ENCODE measurements around the gene SLC38A9.

Gene SLC38A9

DNA sequence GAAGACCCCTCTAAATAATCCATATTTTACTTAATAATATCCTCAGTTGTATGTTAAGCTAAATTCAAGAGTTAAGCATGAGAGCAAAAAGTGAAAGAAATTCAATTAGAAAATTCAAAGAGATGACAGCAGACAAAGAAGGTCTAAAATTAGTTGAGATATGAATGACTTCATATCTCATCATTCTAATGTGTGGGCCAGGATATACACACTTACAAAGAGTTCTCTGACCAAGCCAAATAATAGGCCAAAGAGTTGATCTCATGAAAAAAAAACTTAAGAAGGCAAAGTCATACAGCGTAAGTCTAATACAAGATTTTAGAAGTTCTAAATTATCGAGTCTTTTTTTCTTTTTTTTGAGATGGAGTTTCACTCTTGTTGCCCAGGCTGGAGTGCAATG lies 89.7 kb downstream of the SLC38A9 start:
- H3K4me1 ChIP-seq: no peaks in the 10 kb centered on the region
- H3K79me2 ChIP-seq: no peaks in the 10 kb centered on the region
- H3K9ac ChIP-seq: no peak overlapping the region
- no peak overlapping the region for H3K4me2 ChIP-seq (ENCODE audit: low read length)
- no peaks in the 10 kb centered on the region for H3K27me3 ChIP-seq (ENCODE audit: control insufficient read depth, insufficient read depth, low read length)
- H3K4me3 ChIP-seq (ENCODE audit: low read depth, low read length): no peak overlapping the region
- TF ChIP-seq, protein P1, sequence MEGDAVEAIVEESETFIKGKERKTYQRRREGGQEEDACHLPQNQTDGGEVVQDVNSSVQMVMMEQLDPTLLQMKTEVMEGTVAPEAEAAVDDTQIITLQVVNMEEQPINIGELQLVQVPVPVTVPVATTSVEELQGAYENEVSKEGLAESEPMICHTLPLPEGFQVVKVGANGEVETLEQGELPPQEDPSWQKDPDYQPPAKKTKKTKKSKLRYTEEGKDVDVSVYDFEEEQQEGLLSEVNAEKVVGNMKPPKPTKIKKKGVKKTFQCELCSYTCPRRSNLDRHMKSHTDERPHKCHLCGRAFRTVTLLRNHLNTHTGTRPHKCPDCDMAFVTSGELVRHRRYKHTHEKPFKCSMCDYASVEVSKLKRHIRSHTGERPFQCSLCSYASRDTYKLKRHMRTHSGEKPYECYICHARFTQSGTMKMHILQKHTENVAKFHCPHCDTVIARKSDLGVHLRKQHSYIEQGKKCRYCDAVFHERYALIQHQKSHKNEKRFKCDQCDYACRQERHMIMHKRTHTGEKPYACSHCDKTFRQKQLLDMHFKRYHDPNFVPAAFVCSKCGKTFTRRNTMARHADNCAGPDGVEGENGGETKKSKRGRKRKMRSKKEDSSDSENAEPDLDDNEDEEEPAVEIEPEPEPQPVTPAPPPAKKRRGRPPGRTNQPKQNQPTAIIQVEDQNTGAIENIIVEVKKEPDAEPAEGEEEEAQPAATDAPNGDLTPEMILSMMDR (IDR thresholded peaks at IDR 0.05): no peak
- H3K36me3 ChIP-seq (ENCODE audit: control insufficient read depth, insufficient read depth, low read length): no peaks in the 10 kb centered on the region
- H3K27ac ChIP-seq: no peak overlapping the region
- H3K9me3 ChIP-seq (ENCODE audit: control insufficient read depth, low read length): no peaks in the 10 kb centered on the region
- no peak overlapping the region for H2AFZ ChIP-seq

DNA sequence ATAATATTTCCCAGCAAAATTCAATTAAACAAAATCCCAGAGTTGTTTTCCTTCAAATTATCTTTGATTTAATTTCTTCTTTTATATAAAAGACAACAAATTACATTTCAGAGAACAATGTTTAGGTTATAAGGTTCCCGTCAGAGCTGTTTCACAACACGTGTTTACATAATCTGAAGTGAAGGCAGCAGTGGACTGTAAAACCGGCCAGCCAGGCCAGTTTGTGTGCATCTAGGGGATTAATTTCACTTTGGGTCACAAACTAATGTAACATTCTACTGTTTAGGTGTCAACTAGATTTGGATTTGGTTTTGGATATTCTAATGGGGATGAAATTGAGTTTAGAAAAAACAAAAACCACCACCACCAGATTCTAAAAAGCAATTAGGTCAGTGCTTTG lies 90.9 kb downstream of the SLC38A9 start:
- Histone ChIP-seq H3K4me3 (ENCODE audit: low read depth, low read length) (no peak overlapping the region), H3K4me2 (ENCODE audit: low read length) (no peak overlapping the region), H3K27ac (no peak overlapping the region), H3K79me2 (no peaks in the 10 kb centered on the region), H2AFZ (no peak overlapping the region), H3K9ac (no peak overlapping the region), H3K4me1 (no peaks in the 10 kb centered on the region), H3K27me3 (ENCODE audit: control insufficient read depth, insufficient read depth, low read length) (no peaks in the 10 kb centered on the region), H3K9me3 (ENCODE audit: control insufficient read depth, low read length) (no peaks in the 10 kb centered on the region), H3K36me3 (ENCODE audit: control insufficient read depth, insufficient read depth, low read length) (no peaks in the 10 kb centered on the region)
- TF ChIP-seq, protein P1 (IDR thresholded peaks at IDR 0.05): no peak

DNA sequence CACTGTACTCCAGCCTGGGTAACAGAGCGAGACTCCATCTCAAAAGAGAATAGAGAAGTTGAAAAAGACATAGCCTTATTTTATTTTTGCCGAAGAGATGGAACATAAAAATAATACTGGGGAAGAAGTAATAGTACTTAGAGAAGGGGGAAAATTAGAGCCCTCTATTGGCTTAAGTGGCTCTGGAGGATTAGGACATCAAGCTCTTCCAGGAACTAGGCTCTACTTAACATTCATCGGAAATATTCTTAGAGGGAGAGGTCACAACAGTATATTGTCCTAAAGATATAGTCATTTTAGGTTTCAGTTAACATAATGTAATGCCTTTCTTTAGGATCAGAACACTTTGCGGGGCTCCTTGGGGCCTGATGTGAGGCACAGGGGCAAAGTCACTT lies 91.4 kb downstream of the SLC38A9 start:
- no peak overlapping the region for H3K9ac ChIP-seq
- no peak overlapping the region for H3K27ac ChIP-seq
- H3K79me2 ChIP-seq: no peaks in the 10 kb centered on the region

DNA sequence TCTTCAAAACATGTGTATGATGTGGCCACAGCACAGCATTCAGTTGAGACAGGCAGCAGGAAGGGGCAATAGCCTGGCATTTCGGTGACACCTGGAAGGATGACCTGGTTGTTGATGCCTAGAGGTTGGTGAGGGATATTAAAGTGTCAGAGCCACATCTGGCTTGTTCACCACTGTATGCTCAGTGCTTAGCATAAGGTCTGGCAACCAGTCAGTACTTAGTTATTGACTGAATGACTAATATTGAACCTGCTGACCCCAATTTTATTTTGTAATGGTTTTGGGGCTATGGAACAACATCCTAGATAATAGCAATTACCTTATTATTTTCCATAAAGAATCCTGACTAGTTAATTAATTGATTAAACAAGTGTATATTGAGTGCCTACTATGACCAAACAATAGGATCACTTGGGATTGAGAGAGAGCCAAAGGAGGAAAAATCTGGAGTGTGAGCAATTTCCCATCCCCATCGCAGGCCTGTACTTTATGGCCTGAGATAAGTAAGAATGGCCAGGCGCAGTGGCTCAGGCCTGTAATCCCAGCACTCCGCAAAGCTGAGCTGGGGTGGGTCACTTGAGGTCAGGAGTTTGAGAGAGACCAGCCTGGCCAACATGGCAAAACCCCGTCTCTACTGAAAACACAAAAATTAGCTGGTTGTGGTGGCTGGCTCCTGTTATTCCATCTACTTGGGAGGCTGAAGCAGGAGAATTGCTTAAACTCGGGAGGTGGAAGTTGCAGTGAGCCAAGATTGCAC lies 91.9 kb downstream of the SLC38A9 start:
- H3K9me3 ChIP-seq (ENCODE audit: control insufficient read depth, low read length): no peaks in the 10 kb centered on the region
- TF ChIP-seq, protein P1 (IDR thresholded peaks at IDR 0.05): no peak
- H3K4me2 ChIP-seq (ENCODE audit: low read length): no peak overlapping the region
- no peak overlapping the region for H3K4me3 ChIP-seq (ENCODE audit: low read depth, low read length)
- no peaks in the 10 kb centered on the region for H3K79me2 ChIP-seq
- H3K27me3 ChIP-seq (ENCODE audit: control insufficient read depth, insufficient read depth, low read length): no peaks in the 10 kb centered on the region
- no peak overlapping the region for H3K27ac ChIP-seq
- H3K36me3 ChIP-seq (ENCODE audit: control insufficient read depth, insufficient read depth, low read length): no peaks in the 10 kb centered on the region
- H3K4me1 ChIP-seq: no peaks in the 10 kb centered on the region
- no peak overlapping the region for H2AFZ ChIP-seq
- no peak overlapping the region for H3K9ac ChIP-seq

More for the DNA sequence above, 91.4 kb downstream of the SLC38A9 start:
- Histone ChIP-seq H3K4me1 (no peaks in the 10 kb centered on the region), H3K9me3 (ENCODE audit: control insufficient read depth, low read length) (no peaks in the 10 kb centered on the region), H3K4me3 (ENCODE audit: low read depth, low read length) (no peak overlapping the region), H3K27me3 (ENCODE audit: control insufficient read depth, insufficient read depth, low read length) (no peaks in the 10 kb centered on the region), H2AFZ (no peak overlapping the region), H3K4me2 (ENCODE audit: low read length) (no peak overlapping the region), H3K36me3 (ENCODE audit: control insufficient read depth, insufficient read depth, low read length) (no peaks in the 10 kb centered on the region)
- TF ChIP-seq, protein P1 (IDR thresholded peaks at IDR 0.05): no peak

DNA sequence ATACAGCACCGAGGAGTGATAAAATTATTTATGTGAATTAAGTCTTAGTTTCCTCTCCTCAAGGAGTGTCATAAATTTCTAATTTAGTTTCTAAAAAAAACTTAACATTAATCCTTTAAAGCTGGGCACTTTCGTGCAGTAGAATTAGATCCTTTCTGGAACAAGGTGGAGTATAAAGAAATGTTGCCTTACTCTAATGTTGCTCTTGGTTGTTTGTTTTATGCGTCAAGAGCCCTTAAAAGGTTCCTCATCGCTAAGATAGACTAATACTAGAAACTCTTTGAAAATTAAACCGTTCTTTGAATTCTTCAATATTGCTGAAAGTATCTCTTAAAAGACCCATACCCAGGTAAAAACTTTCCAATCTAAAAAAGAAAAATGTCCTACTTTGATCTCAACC lies 93.8 kb downstream of the SLC38A9 start:
- H3K4me1 ChIP-seq: no peaks in the 10 kb centered on the region
- no peak overlapping the region for H3K4me3 ChIP-seq (ENCODE audit: low read depth, low read length)
- H3K4me2 ChIP-seq (ENCODE audit: low read length): no peak overlapping the region
- H3K79me2 ChIP-seq: no peaks in the 10 kb centered on the region
- no peak overlapping the region for H2AFZ ChIP-seq
- no peak overlapping the region for H3K27ac ChIP-seq
- no peaks in the 10 kb centered on the region for H3K27me3 ChIP-seq (ENCODE audit: control insufficient read depth, insufficient read depth, low read length)
- TF ChIP-seq, protein P1 (IDR thresholded peaks at IDR 0.05): no peak
- H3K9ac ChIP-seq: no peak overlapping the region
- no peaks in the 10 kb centered on the region for H3K9me3 ChIP-seq (ENCODE audit: control insufficient read depth, low read length)
- no peaks in the 10 kb centered on the region for H3K36me3 ChIP-seq (ENCODE audit: control insufficient read depth, insufficient read depth, low read length)

Measured in parathyroid adenoma (tissue), 2 donors.